Hindlimb muscle (tissue), 1 donor: ENCODE measurements around the gene ACVR1B. TPM values are rescaled to one million over a fixed set of nuclear protein-coding genes. Genes with fewer than 3 reads are reported as not detected.

ENCODE experiments used
- DNase-seq: peaks from one replicate; pipeline ENCODE4 v3.0.0-alpha.2; 2013
- polyA plus RNA-seq: library from polyadenylated mRNA; unstranded; fragments of 120-200 nt; gene quantifications from one replicate; pipeline ENCODE4 v1.2.1, GENCODE V29; 2013; ENCODE audit not compliant: insufficient read length

ACVR1B gene
- 19.9 TPM for polyA plus RNA-seq

DNA sequence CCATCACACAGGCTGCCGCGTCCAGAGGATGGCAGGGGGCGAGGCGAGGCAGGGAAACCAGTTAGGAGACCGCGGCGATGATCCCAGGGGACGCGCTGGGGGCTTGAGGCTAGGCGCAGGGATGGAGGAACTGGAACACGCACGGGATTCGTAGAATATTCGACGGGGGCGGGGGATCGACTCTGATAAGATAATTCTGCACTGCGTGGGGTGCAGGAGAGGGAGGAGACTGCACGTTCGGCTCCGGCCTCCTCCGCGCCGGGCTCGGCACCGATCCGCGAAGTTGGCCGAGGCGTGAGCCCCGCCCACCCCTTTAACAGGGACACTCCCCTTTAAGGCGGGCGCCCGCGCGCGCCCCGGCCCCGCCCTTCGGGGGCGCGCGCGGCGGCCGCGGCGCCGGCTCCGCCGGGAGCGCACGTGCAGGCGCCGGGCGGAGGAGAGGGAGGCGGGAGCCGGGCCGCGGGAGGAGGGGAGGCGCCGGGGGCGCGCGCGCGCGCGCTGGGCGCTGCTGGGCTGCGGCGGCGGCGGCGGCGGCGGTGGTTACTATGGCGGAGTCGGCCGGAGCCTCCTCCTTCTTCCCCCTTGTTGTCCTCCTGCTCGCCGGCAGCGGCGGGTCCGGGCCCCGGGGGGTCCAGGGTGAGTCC, at the start of gene ACVR1B:
Gene ACVR1B, plus strand, starts transcription at position 501 of the 644 bp plus-strand sequence. Its CDS starts 45 bp downstream, at position 546.
- peak; percentile 86 for DNase-seq

DNA sequence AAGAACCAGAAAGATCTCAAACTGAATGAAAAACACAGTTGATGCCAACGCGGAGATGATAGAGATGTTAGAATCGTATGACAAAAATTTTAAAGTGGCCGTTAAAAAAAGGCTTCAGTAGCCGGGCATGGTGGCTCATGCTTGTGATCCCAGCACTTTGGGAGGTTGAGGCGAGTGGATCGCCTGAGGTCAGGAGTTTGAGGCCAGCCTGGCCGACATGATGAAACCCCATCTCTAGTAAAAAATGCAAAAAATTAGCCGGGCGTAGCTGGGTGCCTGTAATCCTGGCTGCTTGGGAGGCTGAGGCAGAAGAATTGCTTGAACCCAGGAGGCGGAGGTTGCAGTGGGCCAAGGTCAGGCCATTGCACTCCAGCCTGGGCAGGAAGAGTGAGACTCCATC, 49.6 kb upstream of the ACVR1B start:
- DNase-seq: no peak

GRCh38 chr12:51904951-51905470, 46.5 kb upstream of the ACVR1B start:
- DNase-seq: no peak

DNA sequence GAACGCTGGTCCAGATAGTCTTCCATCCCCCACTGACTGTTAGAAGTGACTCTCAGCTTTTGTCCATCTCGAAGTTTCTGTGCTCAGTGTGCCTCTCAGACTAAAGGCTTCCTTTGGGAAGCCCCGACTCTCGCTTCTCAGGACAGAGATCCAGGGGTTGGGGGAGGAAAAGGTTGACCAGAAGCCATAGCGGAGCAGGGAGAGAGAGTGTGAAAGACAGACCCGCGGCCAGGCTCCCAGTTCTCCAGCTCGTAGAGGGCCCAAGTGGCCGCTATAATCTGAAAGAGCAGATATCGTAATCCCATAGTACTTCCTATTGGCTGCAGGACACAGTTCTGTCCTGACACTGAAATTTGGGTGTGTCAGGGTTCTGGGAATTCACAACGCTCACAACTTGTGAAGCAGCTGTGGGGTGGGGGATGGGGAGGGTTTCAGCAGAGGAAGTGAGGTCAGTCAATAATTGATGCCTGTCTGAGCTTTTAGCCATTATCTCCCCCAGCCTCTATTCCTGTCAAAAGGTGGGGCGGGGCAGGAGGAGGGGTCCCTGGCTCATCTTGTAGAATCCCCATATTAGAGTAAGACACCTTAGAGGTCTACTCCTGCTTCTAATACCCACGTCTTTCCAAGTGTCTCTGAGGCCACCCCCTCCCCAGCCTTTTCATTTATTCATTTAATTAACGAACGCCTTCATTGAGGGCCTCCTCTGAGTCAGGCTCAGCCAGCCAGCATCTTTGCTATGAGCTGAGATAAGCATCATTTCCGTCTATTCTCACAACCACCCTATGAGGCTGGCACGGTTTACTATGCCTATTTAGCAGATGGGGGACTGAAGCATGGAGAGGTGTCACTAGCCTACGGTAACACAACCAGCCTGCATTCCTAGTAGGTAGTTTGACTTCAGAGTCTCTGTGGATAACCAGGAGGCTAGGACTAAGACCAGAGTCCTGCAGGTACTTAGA, 45.7 kb upstream of the ACVR1B start:
- DNase-seq: peak; percentile 89

DNA sequence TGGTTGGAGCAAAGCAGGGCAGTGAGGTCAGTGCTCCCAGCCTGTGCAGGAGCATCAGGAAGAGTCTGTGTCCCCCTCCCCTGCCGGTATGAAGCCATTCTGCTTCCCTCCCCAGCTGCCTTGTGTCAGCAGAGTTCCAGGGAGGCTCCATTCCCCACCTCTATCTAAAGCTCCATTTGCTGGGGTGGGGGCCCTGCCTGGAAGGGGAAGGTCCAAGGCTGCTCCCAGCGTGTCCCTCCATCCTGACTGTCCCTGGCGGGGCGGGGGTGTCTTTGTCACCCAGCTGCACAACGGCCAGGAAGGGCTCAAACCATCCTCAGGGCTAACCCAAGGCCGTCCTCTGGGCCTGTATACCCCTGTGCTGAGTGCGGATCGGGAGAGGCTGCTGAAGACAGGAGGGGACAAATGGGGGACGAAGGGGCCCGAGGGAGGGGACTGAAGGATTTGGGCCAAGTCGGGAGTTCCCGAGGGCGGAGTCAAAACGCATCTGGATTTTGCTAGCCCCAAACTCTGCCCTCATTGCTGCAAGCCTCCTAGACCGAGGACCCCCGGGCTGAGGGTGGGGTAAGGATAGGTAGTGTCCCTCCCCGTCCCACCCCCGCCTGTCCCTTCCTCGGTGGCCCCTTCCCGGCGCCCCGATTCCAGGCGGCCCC, 44.9 kb upstream of the ACVR1B start:
- no peak for DNase-seq

DNA sequence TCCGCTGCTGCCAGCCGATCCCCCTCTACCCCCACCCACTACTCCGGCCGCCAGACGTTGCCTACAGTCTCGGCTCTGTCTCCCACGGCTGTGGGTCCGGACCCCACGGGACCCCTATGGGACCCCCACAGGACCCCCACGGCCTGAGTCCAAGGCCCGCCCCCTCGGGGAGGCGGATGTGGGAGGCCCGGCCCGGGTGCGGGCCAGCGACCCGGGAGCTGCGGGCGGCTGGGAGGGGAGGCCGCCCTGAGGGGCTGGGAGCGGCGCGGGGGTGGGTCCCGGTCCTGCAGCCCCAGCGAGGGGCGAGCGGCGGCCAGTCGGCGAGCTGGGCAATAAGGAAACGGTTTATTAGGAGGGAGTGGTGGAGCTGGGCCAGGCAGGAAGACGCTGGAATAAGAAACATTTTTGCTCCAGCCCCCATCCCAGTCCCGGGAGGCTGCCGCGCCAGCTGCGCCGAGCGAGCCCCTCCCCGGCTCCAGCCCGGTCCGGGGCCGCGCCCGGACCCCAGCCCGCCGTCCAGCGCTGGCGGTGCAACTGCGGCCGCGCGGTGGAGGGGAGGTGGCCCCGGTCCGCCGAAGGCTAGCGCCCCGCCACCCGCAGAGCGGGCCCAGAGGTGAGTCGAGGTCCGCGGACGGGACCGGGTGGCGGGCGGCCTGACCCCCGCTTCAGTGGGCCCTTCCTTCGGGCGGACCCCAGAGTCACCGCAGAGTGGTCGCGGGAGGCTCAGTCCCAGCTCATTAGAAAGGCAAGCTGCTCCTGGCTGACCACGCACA, 44.2 kb upstream of the ACVR1B start, which contains the start of gene ACVRL1:
Gene ACVRL1, plus strand, starts transcription at position 422 of the 773 bp plus-strand sequence. CDS start 4,971 bp downstream, outside the sequence.
- peak; percentile 74 for DNase-seq

DNA sequence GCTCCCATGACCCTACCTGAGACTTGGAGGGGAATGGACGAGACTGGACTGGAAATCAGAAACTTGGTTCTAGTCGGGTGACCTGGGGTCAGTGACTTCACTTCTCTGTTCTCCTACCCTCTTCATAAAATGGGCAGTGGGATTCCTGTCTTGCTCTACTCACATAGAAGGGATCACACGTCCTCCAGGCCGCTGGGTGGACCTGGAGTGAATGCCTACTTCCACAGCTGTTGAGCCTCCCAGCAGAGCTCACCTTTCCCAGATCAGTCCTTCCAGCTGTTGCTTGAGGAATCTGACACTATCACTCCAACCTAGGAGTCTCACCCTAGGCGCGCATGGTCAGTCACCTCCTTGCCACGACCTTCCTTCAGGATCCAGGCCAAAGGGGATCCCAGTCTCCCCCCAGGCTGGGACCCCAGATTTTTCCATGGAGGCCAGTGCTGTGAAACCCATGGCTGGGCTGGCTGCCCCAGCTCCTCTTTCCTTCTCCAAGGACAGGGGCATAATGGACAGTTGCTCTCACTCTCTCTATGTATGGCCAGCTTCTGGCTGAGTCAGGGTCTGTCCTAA, 43.6 kb upstream of the ACVR1B start:
- DNase-seq: no peak

DNA sequence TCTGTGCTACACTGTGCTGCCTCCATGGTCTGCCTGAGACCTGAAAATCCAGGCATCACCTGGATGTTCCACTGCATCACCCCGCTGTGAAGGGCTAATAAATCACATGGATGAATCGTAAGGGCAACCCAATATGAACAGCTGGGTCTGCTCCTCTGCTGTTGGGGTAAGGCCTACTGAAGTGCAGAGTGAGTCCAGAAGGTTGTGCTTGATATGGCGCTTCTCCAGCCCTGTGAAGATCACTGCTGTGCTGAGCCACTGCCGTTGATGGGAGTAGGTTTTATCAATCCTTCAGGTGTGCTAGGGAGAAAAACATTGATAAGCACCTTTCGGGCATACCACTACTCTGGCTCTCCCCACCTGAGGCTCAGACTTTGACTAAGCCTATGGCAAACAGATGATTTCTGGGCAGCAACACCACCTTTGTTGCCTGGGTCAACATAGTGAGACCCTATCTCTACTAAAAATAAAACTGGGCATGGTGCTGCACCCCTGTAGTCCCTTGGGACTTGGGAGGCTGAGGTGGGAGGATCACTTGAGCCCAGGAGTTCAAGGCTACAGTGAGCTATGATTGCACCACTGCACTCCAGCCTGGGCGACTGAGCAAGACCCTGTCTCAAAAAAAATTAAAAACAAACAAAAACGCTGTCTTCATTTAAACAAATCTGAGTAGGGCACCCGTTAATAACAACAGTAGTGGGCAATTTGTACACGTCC, 42.5 kb upstream of the ACVR1B start:
- no peak for DNase-seq

DNA sequence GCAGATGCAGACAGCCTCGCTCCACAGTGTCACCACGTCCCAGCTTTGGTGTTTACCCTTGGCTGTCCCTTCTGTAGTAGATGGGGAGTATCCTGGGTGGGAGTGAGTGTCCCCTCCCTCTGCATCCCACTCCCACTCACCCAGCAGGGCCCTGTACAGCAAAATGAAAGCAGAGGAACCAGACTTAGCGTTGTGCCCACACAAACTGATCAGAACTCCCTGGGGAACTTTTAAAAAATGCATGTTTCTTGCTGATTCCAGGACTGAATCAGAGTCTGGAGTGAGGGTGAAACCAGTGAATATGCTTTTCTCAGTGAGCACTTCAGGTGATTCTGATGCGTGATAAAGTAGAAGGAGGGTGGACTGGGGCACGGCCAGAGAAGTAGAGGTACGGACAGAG, 41.3 kb upstream of the ACVR1B start:
- no peak for DNase-seq

- DNase-seq: no peak
These were observed 40.8 kb upstream of the ACVR1B start for GRCh38 chr12:51910691-51911090.

DNA sequence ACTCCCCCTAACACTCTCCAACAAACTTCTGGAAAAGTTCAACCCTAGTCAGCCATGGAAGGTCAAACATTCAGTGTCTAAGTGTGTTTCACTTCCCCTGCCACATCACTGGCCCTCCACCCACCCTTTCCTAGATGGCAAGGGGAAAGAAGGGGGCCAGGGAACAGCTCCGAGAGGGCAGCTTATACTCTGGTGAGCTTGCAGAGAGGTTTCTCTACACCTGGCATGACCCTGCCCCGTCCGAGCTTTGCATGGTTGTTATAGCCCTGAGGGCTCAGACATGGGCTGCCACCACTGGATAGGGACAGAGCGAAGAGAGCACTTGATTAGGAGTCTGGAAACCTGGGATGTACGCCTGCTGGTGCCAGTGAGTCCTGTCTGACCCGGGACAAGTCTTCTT, 40.2 kb upstream of the ACVR1B start:
- DNase-seq: no peak

DNA sequence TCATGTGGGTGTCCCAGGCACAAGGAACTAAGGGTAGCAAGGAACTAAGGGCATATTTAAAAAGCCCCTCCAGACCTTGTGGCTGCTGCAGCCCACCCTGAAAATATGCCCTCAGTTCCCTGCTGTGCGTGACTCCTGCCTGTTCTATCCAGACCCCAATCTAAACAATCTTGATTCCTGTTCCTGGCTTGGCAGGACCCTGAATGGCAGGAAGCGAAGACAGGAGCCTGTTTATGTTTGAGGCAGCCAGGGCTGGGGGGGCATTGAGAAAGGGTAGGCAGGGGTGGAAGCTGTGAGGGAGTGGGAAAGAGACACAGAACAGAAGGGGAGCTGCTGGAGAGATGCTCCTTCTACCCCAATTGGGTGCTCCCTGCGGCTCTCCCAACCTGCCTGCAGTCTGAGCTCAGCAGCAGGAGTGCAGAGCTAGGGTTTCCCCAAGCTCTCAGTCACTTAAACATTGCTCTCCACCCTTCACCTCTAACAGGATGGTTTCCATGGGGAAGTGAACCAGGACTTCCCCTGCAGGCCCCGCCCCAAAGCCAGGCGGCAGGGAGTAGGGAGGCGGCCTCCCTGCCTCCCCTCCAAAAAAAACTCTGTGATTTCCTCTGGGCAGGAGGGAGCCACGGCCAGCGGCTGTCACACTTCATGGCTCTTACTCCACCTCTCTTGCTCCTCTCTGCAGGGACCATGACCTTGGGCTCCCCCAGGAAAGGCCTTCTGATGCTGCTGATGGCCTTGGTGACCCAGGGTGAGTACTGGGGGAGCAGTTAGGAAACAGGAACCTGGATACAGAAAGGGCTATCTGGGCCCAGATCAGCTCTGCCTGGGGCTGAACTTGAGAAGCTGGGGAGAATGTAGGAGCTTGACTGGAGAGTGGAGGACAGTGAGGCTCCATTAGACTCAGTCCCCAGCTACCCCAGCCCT, 39.4 kb upstream of the ACVR1B start:
- no peak for DNase-seq

- DNase-seq: no peak
These were observed 38.1 kb upstream of the ACVR1B start for GRCh38 chr12:51913071-51914033.

GRCh38 chr12:51914034-51914923, 37.2 kb upstream of the ACVR1B start:
- no peak for DNase-seq

- no peak for DNase-seq
These were observed 36.4 kb upstream of the ACVR1B start for GRCh38 chr12:51915003-51915625.

- DNase-seq: no peak
These were observed 35.5 kb upstream of the ACVR1B start for GRCh38 chr12:51915951-51916350.

- no peak for DNase-seq
These were observed 34.4 kb upstream of the ACVR1B start for GRCh38 chr12:51917041-51917590.
